Mesenteric fat pad (tissue), 1 donor: ENCODE measurements around the gene MALRD1. TPM values are rescaled to one million over a fixed set of nuclear protein-coding genes. Genes with fewer than 3 reads are reported as not detected.

Experiments
- DNase-seq: peaks from one replicate; pipeline ENCODE4 v3.0.0-alpha.2; 2020; ENCODE audit warnings: low spot score
- long read RNA-seq: library from polyadenylated mRNA; unstranded; transcript quantifications from one replicate; pipeline ENCODE4 v2.0.0, GENCODE V29; 2020
- total RNA-seq: library from RNA; stranded (reverse); fragmentation: NEBNext Ultra II Directional; extraction: Animal tissue kit (Norgen Biotek cat#: 25700); gene quantifications from one replicate; pipeline ENCODE4 v1.2.1, GENCODE V29; 2021
- donor health status: DM: yes; HTN: yes; CAD: no.

MALRD1 gene
- total RNA-seq: 1.1 TPM
- long read RNA-seq, partial matches to known transcripts: 1 of 2 reads
- long read RNA-seq, other reads (novel, unspliced or antisense): 1 of 2 reads

DNA sequence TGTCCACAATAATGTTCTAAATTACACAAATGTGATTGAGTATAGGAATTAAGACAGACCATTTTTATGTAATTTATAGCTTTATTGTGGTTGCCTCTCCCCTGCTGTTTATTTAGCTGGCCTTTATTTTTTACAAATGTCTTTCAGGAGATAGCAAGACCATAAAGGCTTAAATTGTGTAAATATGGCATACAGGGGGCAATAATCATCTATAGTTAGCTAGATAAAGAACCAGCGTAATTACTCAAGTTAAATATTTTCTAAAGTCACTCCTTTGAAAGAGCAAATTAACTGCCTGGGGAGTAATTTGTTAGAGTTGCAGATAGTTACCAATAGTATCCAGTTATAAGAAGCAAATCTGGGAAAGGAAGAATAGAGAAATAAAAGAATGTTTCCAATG lies at the start of gene MALRD1:
MALRD1 (plus strand) TSS at position 313 of the 400 bp plus-strand sequence. CDS start 138 bp downstream, outside the sequence.
- DNase-seq: no peak

DNA sequence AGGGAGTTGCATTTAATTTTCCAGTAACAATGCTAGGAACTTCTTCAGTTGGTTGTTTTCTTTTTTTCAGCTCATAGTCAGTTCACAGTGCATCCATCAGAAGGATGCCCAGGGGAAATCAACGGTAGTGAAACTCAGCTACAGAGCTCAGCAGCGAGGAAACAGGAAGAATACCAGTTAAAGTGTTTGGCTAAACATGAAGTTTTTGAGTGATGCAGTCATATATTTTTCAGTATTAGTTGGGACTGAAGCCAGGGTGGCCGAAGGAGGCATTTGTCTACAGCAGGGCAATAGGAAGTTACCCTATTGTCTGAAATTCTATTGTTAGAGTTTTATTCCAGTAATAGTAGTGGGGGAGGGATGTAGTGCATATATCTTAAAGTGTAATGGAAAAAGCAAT lies 45.3 kb upstream of the MALRD1 start:
- DNase-seq: no peak

GRCh38 chr10:19012111-19012510 lies 36.5 kb upstream of the MALRD1 start:
- no peak for DNase-seq

DNA sequence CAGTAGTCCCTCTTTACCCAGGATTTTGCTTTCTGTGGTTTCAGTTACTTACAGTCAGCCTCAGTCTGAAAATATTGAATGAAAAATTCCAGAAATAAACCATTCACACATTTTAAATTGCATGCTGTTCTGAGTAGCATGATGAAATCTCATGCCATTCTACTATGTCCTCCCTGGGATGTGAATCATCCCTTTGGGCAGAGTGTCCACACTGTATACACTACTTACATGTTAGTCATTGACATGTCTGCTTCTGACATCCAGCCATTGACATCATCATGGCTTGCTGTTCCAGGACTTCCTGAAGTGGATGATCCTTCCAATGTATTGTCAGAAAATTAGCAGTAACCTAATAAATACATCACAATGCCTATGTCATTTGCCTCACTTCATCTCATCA lies 34.6 kb upstream of the MALRD1 start:
- DNase-seq: no peak

DNA sequence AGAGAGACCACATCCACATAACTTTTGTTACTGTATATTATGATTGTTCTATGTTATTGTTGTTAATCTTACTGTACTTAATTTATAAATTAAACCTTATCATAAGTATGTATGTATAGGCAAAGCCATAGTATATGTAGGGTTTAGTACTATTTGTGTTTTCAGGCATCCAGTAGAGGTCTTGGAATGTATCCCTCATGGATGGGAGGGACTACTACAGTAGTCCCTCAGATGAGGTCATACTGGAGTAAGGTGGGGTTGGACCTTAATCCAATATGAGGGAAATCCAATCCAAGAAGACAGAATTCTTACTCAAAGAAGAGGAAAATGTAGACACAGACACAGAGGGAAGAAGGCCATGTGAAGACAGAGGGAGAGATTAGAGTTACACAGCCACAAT lies 34.1 kb upstream of the MALRD1 start:
- DNase-seq: no peak

- no peak for DNase-seq
Measured at GRCh38 chr10:19017116-19017890, 31.3 kb upstream of the MALRD1 start.

- no peak for DNase-seq
Measured at GRCh38 chr10:19021162-19021561, 27.4 kb upstream of the MALRD1 start.

- DNase-seq: no peak
Measured at GRCh38 chr10:19024611-19025010, 24.0 kb upstream of the MALRD1 start.

- no peak for DNase-seq
Measured at GRCh38 chr10:19031763-19032162, 16.8 kb upstream of the MALRD1 start.

GRCh38 chr10:19033741-19034140 lies 14.9 kb upstream of the MALRD1 start:
- DNase-seq: no peak

DNA sequence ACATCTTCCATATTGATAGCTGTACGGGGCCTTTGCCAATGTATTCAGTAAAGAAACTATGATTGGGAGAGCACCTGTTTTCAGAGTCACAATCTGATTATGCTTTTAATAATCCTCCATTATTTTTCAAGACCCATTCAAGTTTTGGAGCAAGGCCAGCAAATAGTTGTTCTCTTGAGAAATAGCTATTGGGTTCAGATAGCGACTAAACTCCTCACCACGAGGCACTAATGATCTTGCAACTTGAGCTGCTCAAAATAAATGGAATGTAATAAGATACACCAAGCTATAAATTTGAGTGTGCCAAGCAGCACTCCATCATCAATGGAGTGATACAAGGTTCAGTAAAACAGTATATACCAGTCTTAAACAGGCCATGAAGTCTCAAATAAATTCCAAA lies 7.4 kb upstream of the MALRD1 start:
- no peak for DNase-seq

GRCh38 chr10:19043431-19043830 lies 5.2 kb upstream of the MALRD1 start:
- no peak for DNase-seq

DNA sequence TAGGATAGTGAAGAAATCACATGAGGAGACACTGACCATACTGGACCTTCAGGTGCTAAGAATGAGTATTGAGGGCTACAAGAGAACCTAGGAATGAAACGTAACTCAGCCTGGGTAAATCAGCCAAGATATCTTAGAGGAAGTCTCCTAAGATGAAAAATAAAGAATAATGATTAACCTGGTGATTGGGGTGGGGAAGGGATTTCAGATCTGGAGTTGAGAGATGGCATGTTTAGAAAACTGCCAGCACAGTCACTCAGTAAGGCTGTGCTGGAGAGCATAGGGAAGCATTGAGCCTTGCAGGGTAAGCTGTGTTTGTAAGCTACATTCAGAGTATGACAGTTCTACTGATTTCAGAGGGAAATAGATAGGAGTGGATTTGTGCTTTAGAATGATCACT lies 1.9 kb upstream of the MALRD1 start:
- no peak for DNase-seq

DNA sequence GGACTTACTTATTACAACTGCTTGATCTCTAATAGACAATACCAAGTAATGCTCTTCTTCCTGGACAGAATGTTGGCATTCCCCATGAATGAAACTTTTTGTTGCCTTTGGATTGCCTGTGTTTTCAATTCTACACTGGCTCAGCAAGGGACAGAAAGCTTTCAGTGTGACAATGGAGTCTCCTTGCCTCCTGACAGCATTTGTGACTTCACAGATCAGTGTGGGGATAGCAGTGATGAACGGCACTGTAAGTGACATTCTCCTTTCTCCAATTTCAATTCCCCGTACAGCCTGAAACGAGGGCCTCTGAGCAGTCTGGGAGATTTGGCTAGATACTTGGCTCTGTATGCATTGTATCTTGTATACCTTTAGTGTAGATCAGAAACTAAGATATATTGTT lies 290 bp downstream of the MALRD1 start:
- no peak for DNase-seq

DNA sequence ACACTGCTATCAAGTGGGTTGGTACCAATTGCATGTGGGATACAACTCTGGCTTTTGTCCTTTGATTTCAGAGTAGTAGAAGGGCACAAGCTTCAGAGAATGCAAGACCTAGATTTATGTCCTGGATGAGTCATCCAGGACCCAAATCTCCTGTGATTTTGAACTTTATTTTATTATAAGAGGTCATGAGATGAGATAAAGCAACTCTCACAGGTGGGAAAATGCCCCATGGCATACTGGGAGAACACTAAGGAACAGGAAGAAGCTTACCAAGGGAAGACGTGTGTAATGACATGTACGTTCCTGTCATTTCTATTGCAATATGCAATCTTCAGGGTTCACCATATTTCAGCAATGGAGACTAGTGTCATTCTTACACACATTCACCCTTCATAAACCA lies 966 bp downstream of the MALRD1 start:
- no peak for DNase-seq

DNA sequence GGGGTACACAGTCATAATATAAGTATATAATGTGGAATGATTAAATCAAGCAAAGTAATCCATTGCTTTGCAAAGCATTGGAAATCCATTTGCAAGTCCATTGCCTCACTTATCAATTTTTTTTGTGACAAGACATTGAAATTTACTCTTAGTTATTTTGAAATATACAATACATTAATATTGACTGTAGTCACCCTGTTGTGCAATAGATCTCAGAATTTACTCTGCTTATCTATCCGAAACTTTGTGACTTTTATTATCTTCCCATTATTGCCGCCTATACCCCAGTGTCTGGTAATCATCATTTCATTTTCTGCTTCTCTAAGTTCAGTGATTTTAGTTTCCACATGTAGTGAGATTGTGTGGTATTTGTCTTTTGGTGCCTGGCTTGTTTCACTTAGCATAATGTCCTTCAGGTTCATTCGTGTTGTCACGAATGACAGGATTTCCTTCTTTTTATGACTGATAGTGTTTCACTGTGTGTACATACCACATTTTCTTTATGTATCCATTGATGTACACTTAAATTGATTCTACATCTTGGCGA lies 5.8 kb downstream of the MALRD1 start:
- no peak for DNase-seq

DNA sequence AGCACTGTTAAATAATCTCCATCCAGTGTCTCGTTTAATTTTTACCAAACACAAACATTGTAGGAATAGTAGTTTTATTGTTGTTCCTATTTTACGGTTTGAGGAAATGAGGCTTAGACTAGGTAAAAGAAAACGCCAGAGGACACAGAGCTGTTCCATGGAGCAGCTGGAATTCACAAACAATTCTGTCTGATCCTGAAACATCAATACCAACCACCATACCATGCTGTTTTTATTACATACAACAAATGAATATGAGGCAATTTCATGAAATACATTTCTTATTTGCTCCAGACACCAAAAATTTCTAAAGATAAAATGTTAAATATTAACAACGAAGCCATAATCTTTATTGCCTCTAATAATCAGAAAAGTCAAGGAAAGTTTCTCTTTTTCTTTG lies 9.4 kb downstream of the MALRD1 start:
- no peak for DNase-seq

GRCh38 chr10:19063986-19064385 lies 15.4 kb downstream of the MALRD1 start:
- DNase-seq: no peak

DNA sequence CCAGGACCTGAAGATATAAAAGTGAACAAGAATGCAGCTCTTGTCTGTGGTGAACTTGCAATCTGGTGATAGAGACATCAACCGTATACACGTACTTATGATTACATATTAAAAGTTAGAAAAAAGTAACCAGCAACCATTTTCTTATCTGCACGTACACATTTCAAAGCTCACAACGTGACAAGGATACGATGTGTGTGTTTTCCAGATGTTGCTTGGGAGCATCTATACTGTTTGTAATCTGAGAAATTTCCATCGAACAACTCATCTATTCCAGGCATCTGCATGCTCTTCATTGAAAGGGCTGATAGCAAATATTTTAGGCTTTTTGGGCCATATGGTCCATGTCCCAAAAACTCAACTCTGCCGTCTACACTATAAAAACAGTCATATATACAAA lies 23.3 kb downstream of the MALRD1 start:
- DNase-seq: no peak

DNA sequence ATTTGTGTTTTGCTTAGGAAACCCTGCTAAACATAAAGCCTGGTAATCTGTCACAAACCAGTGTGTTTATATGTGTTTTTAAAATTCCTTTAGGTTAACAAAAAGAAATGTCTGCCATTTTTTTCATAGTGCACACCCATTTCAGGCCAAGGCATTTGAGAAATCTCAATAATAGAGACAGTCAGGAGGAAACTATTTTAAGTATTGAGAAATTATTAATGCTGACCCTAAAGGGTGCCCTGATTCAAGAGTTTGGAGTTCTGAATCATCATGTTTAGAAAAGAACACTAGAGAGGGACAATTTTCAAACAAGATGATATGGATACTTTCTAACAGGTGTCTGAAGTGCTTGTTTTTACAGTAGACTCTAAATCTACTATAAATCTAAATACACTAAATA lies 28.7 kb downstream of the MALRD1 start:
- no peak for DNase-seq

- DNase-seq: no peak
Measured at GRCh38 chr10:19096501-19097073, 48.0 kb downstream of the MALRD1 start.

- no peak for DNase-seq
Measured at GRCh38 chr10:19097151-19097550, 48.5 kb downstream of the MALRD1 start.

GRCh38 chr10:19098803-19099202 lies 50.2 kb downstream of the MALRD1 start:
- DNase-seq: no peak
